Tongue (tissue), 2 donors: ENCODE measurements around the gene NIBAN1. TPM values are rescaled to one million over a fixed set of nuclear protein-coding genes. Genes with fewer than 3 reads are reported as not detected.
"Not testable (repeated sequence)": the region's sequence is repeated elsewhere in the genome, so short reads cannot be mapped to it uniquely, and the experiment has no call there.

Experiments used
- DNase-seq: peaks from one replicate; pipeline ENCODE4 v3.0.0-alpha.2; 2015
- total RNA-seq: library from RNA; depleted of rRNA; stranded (reverse); fragments of >200 nt; gene quantifications from one replicate; pipeline ENCODE4 v1.2.3, GENCODE V29; 2014

NIBAN1 gene
- total RNA-seq, 1 donor from 2014 or later = 65.8 TPM

- DNase-seq = peak; percentile 61
These were observed 844 bp downstream of the NIBAN1 start for GRCh38 chr1:184973272-184974055.

- DNase-seq = peak; percentile 35
These were observed 1.8 kb downstream of the NIBAN1 start for GRCh38 chr1:184972315-184973055.

DNA sequence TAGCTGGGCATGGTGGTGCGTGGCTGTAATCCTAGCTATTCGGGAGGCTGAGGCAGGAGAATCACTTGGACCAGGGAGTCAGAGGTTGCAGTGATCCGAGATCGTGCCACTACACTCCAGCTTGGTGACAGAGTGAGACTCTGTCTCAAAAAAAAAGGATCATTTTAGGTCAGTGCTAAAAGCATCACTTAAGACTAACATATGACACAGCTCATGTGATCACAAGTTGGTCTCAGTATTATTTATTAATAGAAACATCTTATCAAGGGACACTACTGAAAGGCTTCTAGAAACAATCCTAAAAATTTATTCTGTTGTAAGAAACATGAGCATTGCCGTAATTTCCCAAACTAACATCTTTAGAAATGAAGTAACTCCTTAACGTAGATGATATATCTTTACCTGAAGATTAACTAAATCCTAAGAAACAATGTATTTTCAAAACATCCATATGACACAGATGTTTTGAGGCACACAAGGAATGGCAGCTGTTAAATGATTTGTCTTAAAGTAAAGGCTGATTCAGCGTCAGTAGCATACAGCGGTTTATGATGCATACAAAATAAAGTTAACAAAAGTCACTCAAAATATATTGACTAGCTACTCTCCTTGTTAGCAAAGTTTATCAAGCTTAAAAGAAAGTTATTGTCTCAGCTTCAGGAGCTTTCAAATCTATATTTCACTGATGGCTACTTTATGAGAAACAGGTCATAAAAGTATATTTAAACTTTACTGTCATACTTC is 2.6 kb downstream of the NIBAN1 start:
- no peak for DNase-seq

- no peak for DNase-seq
These were observed 3.6 kb downstream of the NIBAN1 start for GRCh38 chr1:184970691-184971161.

- DNase-seq = peak; percentile 43
These were observed 7.3 kb downstream of the NIBAN1 start for GRCh38 chr1:184966989-184967388.

DNA sequence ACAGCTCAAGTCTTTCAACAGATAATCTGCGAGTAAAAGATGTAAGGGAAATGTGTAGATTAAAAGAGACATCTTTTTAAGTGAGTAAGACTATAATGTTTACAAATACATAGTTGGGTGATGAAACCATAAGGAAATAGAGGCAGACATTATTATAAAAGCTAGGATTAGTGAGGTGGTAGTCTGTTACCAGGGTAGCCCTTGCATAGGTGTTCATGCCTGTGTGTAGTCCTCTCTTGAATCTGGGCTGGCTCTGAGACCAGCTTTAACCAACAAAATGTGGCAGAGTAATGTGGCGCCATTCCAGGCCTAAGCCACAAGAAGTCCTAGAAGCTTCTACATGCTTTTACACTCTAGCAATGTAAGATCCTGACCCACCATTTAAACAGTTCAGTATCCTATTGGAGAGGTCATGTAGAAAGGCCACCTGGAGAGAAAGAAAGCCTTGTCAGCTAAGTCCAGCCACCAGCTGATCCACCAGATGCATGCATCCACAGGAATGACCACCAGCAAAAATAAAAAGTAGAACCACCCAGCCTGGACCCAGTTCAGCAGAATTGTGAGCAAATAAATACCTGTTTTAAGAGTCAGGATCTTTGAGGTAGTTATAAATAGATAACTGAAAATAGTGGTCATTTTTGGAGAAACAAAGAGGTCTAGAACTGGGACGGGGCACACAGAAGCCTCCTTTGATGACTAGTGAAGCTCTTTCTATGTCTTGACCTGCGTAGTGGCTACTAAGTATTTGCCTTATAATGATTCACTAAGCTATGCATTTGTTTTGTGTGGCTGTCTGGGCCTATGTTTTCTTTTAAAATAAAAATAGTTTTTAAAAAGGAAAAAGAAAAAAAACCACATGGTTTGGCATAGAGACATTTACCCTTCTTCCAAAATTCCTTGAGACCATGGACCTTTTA is 8.1 kb downstream of the NIBAN1 start:
- DNase-seq = no peak

- no peak for DNase-seq
These were observed 8.9 kb downstream of the NIBAN1 start for GRCh38 chr1:184965439-184965838.

- no peak for DNase-seq
These were observed 14.7 kb downstream of the NIBAN1 start for GRCh38 chr1:184959626-184960025.

GRCh38 chr1:184958554-184959353 is 15.6 kb downstream of the NIBAN1 start:
- peak; percentile 48 for DNase-seq

- not testable (repeated sequence) for DNase-seq
These were observed 16.4 kb downstream of the NIBAN1 start for GRCh38 chr1:184957901-184958300.

GRCh38 chr1:184956999-184957700 is 17.2 kb downstream of the NIBAN1 start:
- no peak for DNase-seq

GRCh38 chr1:184954232-184954995 is 19.9 kb downstream of the NIBAN1 start:
- no peak for DNase-seq

DNA sequence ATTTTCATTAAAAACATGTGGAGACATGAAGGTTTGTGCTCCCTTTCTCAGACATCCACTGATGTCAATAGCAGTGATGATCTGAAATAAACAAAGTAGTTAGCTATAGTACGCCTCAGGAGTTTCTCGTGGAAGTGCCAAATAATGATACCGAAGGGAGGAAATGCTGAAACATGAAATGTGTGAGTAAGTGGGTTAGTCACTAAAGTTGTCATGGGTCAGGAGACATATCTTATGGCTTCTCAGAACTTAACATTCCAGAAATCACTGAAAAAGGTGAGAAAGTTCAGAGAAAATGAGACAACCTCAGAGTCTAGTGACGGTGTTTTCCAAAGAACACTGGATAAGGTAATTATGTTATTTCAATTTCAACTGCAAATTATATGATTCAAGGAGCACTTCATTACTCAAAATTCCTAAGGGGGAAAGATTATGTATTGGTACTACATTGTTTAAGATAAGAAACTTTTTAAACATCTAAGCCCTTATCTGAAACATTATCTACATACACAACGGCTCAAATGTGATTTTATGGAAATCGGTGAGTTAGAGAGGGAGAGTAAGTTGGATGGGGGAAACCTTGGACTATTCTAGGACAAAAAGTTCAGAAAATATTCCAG is 20.6 kb downstream of the NIBAN1 start:
- no peak for DNase-seq

GRCh38 chr1:184952428-184952827 is 21.9 kb downstream of the NIBAN1 start:
- DNase-seq = no peak

DNA sequence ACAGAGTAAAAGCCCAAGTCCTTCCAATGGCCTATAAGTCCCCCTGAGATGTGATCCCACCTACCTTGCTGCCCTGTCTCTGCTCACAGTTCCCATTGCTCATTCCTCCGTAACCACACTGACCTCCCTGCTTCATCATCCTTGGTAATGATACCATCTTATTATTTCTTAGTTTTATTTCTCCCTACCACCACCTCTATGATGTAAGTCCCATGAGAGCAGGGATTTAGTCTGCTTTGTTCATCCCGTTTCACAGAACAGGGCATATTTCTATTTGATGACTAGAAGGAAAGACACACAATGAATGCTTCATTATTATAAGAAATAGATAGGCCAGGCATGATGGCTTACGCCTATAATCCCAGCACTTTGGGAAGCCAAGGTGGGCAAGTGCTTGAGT is 22.5 kb downstream of the NIBAN1 start:
- no peak for DNase-seq

- no peak for DNase-seq
These were observed 23.4 kb downstream of the NIBAN1 start for GRCh38 chr1:184950906-184951305.

DNA sequence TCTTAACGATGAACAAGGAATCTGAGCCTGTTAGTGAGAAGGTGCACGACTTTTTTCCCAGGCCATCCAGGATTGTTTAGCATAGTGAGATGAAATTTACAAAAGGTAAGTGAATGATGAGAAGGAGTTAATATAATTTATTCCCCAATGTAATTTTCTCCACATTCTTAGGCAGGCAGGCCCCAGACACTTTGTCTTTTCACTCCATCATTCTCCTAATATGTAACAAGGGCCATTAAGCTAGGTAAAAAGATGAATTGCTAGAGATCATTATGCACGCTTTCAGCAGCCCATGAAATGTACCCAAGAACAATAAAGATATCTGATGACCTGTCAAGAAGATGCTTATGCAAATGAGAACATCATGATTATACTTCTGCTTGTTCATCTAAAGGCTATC is 24.1 kb downstream of the NIBAN1 start:
- DNase-seq = no peak

DNA sequence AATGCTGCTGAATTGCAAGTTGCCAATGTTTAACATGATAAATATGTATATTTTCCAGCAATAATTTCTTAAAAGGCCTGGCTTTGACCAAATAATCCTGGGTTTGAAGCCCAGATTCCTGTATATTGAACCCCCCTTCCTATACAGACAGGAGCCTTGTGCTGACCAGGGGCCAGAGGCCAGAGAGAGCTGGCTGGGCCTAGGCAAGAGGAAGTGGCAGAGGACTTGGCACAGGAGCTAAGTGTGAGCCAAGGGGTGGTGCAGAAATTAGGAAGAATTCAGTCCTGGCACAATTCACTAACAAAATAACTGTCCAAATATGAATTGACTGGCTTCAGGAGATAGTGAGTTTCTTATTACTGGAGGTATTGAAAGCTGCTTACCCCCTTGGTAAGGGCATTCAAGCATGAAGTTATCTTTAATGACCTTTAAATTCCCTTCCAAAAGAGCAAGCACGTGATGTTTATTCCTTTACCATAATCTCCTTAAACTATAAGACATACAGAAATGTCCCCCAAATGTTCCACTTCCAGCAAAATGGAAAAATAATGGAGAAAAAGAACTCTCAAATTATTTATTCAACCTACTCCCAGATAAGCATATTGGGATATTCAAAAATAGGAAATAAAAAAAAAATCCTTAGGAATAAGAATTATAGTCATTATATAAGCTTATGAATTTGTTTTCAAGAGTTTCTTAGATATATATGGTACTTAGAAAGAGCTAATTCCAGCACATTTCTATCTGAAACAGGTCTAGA is 26.6 kb downstream of the NIBAN1 start:
- no peak for DNase-seq
